ENCODE measurements around the gene SFMBT1. TPM values are rescaled to one million over a fixed set of nuclear protein-coding genes. Genes with fewer than 3 reads are reported as not detected.
"Not testable (repeated sequence)": the region's sequence is repeated elsewhere in the genome, so short reads cannot be mapped to it uniquely, and the experiment has no call there.

SFMBT1 gene
- total and polyA plus RNA-seq, 12 donors: 3.1 to 19.1 (median 16.3) TPM

DNA sequence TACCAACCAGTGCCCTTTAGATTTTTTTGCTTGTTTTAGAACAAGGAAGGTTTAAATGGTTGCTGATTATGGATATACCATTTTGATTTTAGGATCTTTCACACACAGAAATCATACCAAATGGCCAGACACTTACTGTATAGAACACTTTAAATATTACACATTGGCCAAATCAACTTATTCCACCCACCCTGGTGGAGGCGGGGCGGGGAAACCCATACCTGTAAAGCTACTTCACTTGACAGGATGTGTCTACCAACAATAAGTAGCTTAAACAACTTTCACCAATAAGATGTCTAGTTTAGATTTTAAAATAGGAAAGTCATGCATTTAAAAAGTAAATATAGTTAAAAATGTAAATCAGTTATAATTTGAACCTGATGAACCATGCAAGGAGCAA is 17.0 kb upstream of the SFMBT1 start:
- no peaks in the 10 kb centered on the region for H3K9me3 ChIP-seq
- TF ChIP-seq CTCF (IDR thresholded peaks at IDR 0.05): no peak
- H3K27ac ChIP-seq: no peak overlapping the region
- whole genome bisulfite sequencing, 2 donors: 97 to 99% methylated on average over 2 of the region's 2 CpGs
- intact Hi-C loops (cut with DNase I): no loop called here
- DNase-seq: no peak
- H3K4me1 ChIP-seq: no peaks in the 10 kb centered on the region
- H3K4me3 ChIP-seq: no peak overlapping the region
- no peaks in the 10 kb centered on the region for H3K36me3 ChIP-seq
- ATAC-seq: no peak
- no peaks in the 10 kb centered on the region for H3K27me3 ChIP-seq

DNA sequence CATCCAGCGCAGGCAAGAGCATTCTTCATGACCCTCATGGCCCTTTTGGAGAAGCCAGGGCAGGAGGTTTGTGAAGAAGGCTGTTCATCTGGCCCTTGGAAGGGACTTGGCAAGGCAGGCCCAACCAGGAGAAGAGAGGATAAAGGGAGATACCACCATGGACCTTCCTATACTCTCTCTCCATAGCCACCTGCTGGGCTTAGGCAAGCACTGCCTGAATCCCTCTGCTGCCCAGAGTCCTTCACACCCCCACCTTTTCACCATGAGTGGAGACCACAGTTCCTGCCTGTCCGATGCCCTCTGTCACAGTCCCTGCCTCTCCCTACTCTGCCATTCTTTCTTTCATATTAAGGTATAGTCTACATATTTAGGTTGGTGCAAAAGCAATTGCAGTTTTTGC is 10.6 kb upstream of the SFMBT1 start:
- Histone ChIP-seq H3K9me3 (no peaks in the 10 kb centered on the region), H3K36me3 (no peaks in the 10 kb centered on the region), H3K27me3 (no peaks in the 10 kb centered on the region), H3K4me1 (no peaks in the 10 kb centered on the region), H3K27ac (no peak overlapping the region), H3K4me3 (no peak overlapping the region)
- TF ChIP-seq CTCF (IDR thresholded peaks at IDR 0.05): peak in 4 of 9 donors; percentile 9 to 33 (median 17)
- ATAC-seq (no peak), DNase-seq (no peak)
- intact Hi-C loops (cut with DNase I): no loop called here
- WGBS, 2 donors: 92 to 94% methylated on average over 2 of the region's 2 CpGs

GRCh38 chr3:53054233-53054632 is 8.4 kb upstream of the SFMBT1 start:
- ATAC-seq; DNase-seq; H3K27ac ChIP-seq; H3K9me3 ChIP-seq; H3K36me3 ChIP-seq; H3K27me3 ChIP-seq; intact Hi-C loops (cut with DNase I); H3K4me3 ChIP-seq; H3K4me1 ChIP-seq: not testable (repeated sequence)
- WGBS, 2 donors: 81% methylated on average over 7 of the region's 7 CpGs

DNA sequence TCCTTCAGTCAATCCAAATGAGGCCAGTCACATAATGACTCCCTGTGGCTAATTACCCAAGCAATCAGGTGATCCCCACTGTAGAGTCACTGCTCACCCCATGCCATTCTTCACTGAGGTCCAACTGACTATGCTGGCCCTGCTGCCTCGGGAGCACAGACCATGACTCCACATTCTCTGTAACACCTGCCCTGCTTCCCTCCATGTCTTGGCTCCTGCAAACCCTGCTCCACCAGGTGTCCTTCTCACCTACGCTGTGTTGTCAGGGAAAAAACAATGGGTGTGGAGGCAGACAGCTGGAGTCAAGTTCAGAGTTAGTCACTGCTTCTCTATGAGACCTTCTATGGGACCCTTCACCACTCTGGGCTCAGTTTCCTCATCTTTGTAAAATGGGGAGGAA is 6.1 kb upstream of the SFMBT1 start:
- intact Hi-C loops (cut with DNase I): no loop called here
- 83 to 95% methylated on average over 2 of the region's 2 CpGs for WGBS, 2 donors
- Histone ChIP-seq H3K27me3 (peaks cover 0 to 5% (median 0%) of the 10 kb centered on the region in 7 donors), H3K4me1 (peaks cover 0 to 2% (median under 1%) of the 10 kb centered on the region in 9 donors), H3K4me3 (no peak overlapping the region), H3K27ac (no peak overlapping the region), H3K9me3 (no peaks in the 10 kb centered on the region), H3K36me3 (no peaks in the 10 kb centered on the region)
- TF ChIP-seq CTCF (IDR thresholded peaks at IDR 0.05): no peak
- ATAC-seq (no peak), DNase-seq (no peak)

- no peak for ATAC-seq
- intact Hi-C loops (cut with DNase I): loop anchor here in 2 of 10 donors (10.0 kb wide), 1 partner anchor 115 kb away; no protein-coding TSS in a partner anchor
- H3K4me3 ChIP-seq: no peak overlapping the region
Observed at GRCh38 chr3:53049987-53050386, 4.1 kb upstream of the SFMBT1 start.

More at GRCh38 chr3:53049987-53050386, 4.1 kb upstream of the SFMBT1 start:
- peaks cover 0 to 12% (median 0%) of the 10 kb centered on the region in 7 donors for H3K27me3 ChIP-seq
- no peaks in the 10 kb centered on the region for H3K36me3 ChIP-seq
- no peak overlapping the region for H3K27ac ChIP-seq
- WGBS, 2 donors: 86 to 89% methylated on average over 8 of the region's 8 CpGs
- peaks cover 0 to 9% (median 7%) of the 10 kb centered on the region in 9 donors for H3K4me1 ChIP-seq
- H3K9me3 ChIP-seq: no peaks in the 10 kb centered on the region
- TF ChIP-seq CTCF (IDR thresholded peaks at IDR 0.05): no peak
- DNase-seq: no peak

Data from heart right ventricle (tissue), 16 donors.